ENCODE results near the gene LARGE1. TPM values are rescaled to one million over a fixed set of nuclear protein-coding genes. Genes with fewer than 3 reads are reported as not detected.

The LARGE1 gene
- total and polyA plus RNA-seq, 2 of the 8 experiments (the other 6 are each of a cell fraction or from before 2014, with no cell fraction given): 43.7 to 83.0 TPM

DNA sequence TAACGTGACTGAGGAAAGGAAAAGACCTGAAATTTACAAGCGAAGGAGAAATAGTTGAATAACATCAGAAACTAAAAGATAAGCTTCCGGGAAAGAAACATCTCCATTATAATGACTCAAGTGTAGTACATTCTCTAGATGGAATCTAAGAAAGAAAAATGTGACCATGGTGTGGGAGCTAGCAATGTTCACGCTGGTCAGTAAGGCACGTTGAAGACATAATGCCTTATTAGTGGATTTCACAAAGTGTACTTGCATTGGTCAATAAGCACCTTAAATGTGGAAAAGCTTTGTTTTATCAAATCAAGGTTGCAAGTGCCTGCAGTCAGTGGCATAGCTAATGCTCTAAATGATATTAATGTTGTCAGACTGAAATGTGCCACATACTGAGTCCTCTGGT, 2.8 kb upstream of the LARGE1 start (continued):
- TF ChIP-seq, protein P1, sequence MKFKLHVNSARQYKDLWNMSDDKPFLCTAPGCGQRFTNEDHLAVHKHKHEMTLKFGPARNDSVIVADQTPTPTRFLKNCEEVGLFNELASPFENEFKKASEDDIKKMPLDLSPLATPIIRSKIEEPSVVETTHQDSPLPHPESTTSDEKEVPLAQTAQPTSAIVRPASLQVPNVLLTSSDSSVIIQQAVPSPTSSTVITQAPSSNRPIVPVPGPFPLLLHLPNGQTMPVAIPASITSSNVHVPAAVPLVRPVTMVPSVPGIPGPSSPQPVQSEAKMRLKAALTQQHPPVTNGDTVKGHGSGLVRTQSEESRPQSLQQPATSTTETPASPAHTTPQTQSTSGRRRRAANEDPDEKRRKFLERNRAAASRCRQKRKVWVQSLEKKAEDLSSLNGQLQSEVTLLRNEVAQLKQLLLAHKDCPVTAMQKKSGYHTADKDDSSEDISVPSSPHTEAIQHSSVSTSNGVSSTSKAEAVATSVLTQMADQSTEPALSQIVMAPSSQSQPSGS (IDR thresholded peaks at IDR 0.05; ENCODE audit: low read length): no peak
